T follicular helper cell (primary cell): Measurements from ENCODE around the gene ZNF692.

Experiments used
- DNase-seq: peaks from one replicate; pipeline ENCODE4 v3.0.0-alpha.2; 2020; ENCODE audit warnings: low read depth

ZNF692 gene

DNA sequence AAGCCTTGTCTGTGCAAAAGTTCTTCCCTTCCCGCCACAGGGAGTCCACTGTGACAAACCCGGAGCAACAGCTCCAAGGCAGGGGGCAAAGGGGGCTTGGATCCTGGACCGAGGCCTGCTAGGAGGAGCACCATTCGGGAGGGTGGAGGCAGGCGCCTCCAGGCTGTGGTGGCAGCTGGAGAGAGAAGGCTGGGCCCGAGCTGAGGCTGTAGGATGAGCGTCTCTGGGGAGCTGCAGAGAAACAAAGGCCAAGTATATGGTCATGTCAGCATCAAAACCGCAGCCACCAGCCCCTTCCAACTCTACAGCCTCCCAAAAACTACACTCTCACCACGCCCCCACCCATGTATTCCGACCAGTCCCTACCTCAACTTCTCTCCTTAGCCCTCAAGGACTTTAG is 33.7 kb downstream of the ZNF692 start:
- DNase-seq = no peak

DNA sequence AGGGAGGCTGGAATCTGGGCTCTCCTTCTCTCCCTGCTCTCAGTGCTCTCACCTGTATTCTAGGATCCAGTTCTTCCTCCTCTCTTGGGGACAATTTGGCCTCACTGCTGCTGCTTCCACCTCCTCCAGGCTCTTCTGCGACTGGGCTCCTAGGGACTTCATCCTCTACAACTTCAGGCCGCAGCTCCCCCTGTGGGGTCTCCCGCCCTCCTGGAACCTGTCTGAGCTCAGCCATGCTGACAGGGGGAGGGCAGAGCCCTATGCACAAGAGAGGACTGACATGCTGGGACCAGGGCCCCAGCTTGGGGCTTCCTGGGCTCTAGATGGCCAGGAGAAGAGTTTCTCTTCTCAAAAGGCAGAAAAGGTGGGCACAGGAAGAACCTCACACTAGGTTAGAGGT is 34.2 kb downstream of the ZNF692 start:
- DNase-seq = no peak

DNA sequence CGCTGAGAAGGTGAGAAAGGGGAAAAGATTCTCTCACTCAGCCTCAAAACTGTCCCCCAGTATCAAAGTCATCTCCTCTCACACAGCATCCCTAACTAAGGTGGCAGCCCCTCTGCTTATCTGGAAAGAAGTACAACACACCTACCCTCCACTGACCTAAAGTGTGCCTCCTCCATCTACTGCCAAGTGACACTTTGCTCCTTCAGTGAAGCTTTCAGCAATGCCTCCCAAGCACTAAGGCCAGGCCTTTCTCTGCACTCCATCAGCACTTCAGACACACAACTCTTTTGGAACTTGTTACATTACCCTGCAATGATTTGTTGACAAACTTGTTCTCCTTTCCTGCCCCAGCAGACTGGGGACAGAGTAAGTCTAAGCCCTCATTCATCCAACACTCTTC is 34.6 kb downstream of the ZNF692 start:
- DNase-seq = no peak

DNA sequence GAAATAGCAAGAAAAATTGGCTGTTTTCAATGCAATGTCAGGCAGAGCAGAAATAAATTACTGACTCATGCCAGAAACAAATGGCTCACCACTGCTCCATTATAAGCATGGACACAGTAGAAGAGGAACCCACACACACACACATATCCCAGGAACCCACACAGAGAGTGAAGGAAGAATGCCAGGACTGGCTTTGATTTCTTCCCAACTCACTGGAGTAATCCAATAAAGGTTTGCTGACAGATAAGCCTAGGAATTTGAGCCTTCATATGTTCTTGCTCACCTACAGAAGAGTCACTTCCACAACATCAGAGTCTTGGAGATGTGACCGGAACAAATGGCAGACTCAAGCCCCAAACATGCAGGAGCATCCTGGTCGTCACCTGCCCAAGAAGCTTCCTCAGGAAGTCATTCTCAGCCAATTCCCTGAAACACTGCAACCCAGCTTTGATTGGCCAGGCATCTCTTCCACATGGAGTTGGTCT is 35.3 kb downstream of the ZNF692 start:
- no peak for DNase-seq

DNA sequence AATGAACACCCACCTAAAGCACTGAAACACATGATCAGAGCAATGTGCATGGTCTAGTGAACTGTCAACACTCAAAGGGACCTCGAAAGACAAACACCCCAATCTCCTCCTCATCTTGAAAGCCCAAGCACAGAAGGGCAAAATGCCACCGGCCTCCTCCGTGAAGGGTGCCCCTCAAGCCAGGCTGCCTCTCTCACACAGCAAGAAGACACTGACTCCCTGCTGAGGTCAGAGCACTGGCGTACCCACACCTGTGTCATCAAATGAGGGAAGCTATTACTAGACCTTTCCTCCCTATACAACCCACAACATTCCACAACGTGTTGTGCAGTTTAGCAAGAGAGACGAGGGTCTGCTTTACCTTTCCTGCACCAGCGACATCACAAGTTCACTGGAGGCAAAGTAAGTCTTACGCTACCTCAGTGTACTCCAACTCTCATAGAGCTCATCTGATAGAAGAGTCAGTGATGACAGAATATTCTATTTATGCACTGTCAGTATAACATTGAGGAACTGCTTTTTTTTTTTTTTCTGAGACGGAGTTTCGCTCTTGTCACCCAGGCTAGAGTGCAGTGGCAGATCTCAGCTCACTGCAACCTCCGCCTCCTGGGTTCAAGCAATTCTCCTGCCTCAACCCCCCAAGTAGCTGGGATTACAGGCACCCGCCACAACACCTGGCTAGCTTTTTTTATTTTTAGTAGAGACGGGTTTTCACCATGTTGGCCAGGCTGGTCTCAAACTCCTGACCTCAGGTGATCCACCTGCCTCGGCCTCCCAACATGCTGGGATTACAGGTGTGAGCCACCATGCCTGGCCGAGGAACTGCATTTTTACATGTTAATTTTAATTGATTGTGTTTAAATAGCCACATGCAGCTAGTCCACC is 36.5 kb downstream of the ZNF692 start:
- no peak for DNase-seq

DNA sequence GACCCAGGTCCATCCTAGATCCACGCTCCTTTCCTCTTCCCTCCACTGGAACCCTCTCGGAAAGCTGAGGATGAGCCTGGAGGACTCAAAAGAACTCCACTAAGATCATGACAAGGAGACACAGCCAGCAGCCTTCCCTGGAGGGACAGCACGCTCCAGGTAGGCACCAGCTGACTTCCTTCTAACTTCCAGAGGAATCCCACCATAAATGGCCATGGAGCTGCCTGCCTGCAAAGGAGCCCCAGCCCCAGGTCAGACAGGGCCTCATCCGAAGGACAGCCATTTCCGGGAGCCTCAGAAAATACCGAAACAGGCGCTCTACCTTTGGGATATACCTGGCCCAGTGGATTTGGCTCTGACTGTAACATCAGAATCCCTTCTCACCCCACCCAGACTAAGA is 37.2 kb downstream of the ZNF692 start:
- DNase-seq = no peak

DNA sequence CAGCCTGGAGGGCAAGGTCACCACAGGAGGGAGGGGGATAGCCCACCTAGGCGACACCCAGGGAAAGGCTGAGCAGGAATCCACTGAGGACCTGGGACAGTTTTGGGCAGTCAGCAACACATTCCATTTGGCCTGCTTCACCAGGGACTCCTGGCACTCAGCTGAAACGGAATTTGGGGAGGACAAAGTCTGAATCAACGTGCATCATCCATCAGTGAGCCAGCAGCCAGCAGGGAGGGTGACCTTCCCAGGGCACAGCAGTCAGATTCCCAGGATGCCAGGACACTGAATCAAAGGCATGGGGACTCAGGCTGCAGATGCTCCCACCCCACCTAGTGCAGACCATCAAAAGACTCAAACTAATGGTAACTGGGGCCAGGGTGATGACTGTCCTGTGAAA is 37.8 kb downstream of the ZNF692 start:
- no peak for DNase-seq

DNA sequence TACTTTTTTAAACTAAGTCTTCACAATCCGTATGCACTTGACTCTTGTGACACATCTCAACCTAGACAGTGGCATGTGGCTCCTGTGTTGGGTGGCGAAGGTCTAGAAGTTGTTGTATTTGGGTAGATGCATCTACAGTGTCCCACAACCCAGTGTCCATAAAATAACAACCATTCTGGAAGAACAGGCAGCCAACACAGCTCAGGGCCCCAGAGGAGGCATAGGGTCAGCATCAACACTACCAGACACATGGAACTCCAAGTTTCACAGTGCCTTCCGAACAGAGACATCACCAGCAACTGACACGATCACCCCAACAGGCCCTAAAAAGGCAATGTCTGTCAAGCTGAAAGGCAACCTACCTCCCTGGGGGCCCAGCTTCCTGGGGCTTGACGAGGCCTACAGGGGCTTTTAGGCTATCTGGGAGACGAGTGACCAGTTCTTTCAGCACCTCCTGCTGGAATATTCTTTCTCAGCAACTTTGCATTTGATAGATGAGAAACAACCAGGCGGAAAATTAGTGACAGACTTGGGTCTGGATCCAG is 38.8 kb downstream of the ZNF692 start:
- DNase-seq = no peak

DNA sequence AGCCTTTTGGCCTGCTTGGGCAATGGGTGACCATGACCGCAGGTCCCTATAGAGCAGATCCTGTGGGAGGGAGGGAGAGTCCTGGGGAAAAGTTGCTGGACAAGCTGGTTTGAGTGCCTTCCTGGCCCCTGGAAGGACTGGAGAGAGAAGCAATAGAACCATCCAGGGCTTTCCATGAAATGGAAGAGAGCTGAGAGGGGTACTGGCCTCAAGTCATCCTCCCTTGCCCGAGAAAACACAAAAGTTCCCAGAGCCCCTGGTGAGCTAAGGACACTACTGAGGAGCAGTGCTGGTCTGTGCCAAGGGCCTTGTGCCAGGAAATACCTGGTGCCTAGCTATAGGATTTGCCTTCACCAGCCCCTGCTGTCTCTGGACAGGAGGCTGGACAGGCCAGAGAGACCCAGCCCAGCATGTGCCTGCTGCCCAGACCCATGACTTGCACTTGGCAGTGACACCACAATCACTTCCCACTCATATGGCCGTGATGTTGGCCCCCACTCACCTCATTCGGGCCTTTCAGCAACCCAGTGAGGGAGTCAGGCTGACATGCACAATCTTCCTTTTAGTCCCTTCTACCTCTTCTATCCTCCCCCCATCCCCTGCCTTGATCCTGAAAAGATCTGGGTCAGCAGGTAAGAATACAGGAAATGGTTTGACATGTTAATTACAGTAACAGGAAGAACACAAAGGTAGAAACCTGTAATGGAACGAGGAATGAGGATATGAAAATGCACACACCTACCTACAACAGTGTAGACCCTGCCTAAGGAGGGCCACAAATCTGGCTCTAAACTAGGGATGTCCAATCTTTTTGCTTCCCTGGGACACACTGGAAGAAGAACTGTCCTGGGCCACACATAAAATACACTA is 40.1 kb downstream of the ZNF692 start:
- no peak for DNase-seq

DNA sequence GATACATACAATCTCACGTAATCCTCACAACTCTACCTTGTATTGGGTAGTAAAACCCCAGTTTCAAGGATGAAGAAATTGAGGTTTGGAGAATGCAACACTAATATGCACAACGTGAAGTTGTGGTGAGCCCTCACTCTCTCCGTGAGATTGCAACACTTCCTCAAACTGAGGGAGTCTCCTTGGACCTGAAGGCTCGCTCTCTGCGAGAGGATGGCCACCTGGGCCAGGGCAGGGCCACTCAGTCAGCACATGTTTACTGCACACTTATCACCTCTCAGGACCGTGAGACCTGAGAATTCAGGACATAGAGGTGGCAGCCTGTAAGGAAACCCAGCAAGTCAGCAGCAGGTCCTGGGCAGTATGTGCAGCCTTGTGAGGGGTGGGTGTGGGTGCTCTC is 41.8 kb downstream of the ZNF692 start:
- DNase-seq = no peak

DNA sequence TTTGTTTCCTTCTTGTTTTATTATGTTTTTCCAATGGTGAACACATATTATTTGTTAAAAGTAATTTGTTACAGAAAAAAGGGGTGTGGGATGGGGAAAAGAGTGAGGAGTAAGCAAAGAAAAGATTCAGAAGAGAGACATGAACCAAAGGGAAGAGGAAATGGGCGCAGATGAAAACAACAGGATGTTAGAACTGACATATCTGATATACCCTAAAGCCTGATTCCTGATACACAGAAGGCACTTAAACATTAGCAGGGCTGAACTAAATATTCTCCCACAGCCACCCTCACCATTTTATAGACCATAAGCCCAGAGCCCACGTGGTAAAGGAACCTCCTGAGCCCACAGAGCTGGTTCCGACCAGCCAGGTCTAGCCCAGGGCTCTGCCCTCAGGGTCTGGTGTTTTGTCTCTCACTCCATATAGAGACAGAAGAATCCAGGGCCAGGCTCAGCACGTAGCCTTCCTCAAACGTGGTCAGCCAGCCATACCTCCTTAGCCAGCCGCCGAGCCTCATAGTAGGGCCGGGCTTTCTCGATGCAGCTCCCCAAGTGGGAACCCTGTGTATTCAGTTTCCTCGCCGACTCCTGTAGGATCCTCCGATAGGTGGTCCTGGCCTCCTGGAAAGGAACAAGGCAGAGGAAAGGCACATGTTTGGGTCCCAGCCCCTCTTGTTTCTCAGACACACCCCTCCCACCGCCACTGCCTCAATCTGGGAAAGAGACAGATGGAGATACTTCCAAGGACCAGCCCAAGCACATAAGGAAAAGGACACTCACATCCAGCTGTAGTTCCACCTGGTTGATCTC is 42.6 kb downstream of the ZNF692 start:
- no peak for DNase-seq

DNA sequence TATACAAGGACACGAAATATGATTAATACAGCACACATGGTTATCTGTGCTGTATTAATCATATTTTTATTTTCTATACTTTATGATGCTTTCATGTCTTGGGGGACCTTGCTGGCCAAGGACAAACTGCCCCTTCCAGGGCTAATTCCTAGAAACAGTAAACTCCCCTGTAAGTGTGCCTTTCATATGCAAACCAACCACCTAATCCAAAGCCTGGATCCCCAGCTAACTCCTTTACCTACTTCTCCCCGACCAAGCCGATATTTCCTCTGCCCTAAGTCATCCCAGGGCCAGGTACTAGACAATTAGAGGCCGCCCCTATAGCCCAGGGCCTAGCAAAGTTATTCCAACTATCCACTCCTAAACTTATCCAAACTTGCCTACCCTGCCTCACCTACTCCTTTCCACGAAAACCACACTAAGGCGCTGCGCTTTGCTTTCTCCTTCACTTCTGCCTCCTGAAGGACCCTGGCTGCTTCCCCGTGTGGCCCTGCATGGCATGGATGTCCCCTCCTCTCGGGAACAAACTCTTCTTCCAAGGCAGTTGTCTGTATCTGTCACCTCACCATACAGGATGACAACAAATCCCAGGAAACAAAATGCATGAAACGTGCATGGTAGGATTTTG is 43.4 kb downstream of the ZNF692 start:
- no peak for DNase-seq

DNA sequence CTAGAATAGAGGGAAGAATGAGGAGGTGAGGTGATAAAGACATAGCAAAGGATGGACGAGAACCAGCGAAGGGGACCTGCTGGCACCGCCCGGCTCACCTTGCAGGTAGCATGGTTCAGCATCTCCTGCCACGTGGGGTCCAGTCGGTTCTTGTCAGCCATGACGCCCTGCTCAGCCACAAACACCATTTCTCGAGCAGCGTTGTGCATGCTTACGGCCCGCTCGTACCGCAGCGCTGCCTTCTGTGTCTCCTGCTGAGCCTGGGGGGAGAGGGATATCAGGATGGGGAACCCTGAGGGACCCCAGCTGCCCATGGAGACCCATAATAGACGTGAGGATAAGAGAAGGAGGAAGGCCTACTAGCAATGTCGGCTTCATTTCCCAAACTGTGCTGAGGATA is 44.5 kb downstream of the ZNF692 start:
- DNase-seq = no peak

DNA sequence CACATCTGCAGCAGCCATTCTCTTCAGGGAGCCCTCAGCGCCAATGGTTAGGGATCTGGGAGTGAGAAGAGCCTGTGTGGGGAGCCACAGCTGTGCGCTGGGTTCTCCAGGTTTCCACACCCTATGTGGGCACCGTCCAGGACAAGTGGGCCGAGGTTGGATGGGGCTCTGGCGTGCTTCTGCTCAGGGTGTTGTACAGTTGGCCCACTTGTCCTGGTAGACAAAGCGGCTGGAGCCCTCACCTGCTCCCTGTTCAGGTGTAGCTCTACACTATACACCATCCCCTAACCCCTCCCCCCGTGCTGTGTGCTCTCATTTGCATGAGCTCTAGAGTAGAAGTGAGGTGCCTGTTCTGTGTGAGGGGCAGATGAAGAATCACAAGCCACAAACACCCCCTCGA is 45.3 kb downstream of the ZNF692 start:
- no peak for DNase-seq

DNA sequence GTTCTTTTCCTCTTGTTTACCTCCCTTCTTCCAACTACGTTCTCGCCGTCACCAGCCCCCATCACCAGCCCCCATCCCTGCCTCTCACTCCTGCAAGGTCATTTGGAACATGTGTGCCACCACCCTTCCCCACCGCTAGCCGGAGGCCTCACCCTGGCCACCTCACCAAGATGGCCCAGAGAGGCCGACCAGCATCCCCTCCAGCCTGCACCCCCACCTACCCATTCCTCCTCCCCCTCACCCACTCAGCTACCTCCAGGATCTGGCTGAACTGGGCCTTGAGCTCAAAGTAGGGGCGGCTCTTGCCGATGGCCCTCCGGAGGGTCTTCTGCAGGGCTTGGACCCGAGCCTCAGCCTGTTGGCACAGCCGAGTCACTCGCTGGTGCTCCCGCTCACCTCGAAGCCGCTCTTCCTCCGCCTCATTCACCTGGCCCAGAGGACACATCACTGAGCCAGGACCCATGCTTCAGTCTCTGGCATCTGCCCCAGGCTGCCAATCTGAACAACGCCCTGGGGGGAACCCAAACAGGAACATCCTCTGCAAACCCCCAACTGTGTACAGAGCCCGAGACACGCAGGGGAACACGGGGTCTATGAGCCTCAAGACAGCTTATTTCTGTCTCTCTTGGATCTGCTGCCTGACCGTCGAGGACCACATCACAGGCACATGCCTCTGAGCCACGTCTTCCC is 46.0 kb downstream of the ZNF692 start:
- DNase-seq = no peak

DNA sequence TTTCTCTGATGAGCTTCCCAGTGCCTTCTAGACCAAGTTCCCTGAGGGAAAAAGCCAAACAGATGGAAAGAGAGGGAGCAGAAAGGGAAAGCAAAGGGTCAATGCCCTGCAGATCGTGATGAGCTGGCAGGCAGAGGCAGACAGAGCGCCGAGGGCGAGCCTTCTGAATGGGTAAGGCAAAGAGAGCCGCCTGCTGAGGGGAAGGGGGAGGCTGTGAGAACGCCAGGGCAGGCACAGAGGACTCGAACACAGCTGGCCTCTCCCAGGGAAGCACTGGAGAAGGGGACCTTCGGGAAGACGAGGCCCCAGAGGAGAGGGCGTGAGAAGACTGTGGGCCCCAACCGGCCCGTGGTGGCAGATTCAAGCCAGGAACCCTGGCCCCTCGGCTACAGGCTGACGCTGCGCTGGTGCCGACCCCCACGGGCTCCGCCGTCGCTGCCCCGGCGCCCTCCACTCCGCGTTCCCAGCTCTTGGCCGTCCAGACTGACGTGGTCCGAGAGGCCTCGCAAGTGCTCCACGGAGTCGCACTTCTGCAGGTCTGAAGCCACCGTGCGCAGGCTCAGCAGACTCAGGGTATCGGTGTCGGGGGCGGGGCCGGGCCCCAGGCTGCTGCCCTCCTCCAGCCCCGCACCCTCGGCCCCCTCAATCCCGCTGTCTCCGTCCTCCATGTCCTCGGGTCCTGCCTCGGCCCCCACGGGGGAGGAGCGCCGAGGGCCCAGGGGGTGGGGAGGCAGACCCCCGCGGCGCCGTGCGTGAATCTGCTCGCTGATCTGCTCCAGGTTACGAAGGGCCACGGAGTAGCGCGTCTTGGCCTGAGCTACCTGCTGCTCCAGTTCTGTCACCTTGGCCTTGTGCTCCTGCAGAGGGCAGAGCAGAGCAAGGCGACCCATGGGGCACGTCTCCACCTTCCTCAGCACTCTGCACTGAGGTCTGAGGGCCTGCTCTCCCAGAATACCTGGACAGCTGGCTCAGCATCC is 47.1 kb downstream of the ZNF692 start:
- no peak for DNase-seq

DNA sequence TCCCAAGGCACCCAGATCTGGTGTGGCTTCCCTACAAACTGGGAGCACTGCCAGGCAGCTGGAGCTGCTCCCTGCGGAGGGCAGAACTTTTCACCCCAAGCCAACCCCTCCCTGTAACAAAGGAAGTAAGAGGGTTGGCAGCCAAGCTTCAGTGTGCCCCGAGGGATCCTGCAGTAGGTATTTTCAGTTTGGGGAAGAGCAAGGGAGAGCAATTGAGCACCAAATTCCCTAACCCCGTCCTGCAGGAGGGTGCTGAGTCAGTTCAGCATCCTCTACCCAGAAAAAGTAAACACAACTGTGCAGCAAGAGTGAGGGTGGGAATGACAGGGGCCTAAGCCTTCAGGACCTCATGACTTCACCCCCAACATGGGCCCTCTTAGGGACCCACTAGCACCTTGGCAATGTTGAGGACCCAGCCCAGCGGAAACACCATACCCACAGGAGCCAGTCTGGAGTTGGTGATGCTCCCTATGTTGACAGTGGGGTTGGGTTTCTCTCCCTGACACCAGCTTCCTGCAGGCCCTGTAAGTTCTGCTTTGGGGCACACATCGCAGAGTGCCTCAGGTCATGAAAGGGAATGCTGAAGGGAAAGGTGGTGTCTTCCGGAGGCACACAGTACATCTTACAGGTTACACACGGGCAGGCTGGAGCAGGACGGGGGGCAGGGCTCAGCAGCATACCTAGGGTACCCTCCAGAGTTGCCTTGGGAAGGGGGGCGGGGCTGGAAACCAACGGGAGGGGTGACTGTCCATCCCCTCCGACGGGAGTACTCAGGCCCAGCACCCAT is 48.0 kb downstream of the ZNF692 start:
- no peak for DNase-seq

DNA sequence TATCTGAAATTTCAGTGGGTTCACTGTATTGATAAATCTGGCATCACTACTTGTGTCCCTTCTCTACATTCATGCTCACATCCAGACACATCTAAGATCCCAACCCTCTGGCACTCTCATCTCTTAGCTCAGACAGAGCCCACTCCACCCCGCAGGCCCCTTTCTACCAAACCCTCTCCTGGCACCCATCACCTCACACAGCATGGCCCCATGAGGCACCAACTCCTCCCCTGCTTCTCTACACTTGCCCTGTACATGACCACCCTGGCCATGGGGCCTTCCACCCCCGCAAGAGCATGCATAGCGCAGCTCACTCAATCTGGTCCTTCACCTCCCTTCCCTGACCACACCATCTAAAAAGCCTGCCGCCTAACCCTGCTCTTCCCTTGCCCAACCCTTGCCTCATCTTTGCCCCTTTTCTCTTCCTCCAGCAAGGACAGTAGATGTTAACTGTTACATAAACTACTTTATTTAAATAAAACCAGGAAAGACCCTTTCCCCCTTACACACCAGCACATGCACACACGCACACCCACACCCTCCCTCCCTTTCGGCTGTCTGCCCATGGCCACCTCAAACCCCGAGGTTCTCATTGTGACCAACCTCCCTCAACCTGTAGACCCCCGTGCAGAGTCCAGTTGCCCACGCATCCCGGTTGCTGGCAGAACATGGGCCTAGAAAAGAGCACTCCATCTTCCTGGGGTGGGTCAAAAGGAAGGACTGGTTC is 48.7 kb downstream of the ZNF692 start:
- no peak for DNase-seq
